ENCODE data around the gene ATP5F1D. TPM values are rescaled to one million over a fixed set of nuclear protein-coding genes. Genes with fewer than 3 reads are reported as not detected.

The ATP5F1D gene
- total and polyA plus RNA-seq, 2 of the 13 experiments (the other 11 are each of a cell fraction or from before 2014, with no cell fraction given): 39.4 to 78.7 TPM

DNA sequence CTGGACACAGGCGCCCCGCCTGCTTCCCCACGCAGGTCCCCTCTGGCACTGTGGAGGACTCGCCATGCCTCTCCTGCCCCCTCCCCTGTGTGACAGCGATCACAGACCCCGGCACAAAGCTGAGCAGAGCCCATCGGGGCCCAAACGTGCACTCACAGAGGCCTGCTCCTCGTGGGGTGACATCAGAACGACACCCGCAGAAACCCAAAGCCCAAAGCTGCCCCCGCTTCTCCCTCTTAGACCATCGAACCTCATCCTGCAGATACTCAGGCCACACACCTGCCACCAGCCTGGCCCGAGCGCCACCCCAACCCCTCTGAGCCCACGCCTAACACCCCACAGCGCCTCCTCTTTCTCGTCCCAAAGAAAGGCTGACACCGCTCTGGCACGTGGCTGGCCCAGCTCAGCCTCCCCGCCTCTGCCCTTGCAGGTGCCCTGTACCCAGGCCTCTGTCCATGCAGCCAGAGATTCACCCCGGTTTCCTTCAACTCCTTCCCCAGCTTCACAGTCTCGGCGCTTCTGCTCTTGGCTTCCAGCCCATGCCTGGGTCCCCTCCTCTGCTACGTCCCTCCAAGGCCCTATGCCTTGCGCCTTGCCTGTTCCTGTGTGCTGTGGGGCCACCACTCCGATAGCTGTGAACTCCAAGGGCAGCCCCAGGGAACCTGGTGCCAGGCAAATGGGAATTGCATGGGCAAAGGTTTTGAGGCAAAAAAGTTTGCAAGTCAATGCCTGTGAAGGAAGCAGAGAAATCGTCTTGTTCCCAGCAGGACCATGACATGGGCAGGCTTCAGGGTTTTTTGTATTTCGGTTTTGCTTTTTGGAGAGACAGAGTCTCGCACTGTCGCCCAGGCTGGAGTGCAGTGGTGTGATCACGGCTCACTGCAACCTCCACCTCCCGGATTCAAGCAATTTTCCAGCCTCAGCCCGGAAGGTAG, 2.9 kb upstream of the ATP5F1D start (continued):
- TF ChIP-seq, protein P1, sequence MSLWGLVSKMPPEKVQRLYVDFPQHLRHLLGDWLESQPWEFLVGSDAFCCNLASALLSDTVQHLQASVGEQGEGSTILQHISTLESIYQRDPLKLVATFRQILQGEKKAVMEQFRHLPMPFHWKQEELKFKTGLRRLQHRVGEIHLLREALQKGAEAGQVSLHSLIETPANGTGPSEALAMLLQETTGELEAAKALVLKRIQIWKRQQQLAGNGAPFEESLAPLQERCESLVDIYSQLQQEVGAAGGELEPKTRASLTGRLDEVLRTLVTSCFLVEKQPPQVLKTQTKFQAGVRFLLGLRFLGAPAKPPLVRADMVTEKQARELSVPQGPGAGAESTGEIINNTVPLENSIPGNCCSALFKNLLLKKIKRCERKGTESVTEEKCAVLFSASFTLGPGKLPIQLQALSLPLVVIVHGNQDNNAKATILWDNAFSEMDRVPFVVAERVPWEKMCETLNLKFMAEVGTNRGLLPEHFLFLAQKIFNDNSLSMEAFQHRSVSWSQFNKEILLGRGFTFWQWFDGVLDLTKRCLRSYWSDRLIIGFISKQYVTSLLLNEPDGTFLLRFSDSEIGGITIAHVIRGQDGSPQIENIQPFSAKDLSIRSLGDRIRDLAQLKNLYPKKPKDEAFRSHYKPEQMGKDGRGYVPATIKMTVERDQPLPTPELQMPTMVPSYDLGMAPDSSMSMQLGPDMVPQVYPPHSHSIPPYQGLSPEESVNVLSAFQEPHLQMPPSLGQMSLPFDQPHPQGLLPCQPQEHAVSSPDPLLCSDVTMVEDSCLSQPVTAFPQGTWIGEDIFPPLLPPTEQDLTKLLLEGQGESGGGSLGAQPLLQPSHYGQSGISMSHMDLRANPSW (CRISPR knock-in tag; IDR thresholded peaks at IDR 0.05; ENCODE audit: borderline replicate concordance): no peak
- TF ChIP-seq, protein P2, sequence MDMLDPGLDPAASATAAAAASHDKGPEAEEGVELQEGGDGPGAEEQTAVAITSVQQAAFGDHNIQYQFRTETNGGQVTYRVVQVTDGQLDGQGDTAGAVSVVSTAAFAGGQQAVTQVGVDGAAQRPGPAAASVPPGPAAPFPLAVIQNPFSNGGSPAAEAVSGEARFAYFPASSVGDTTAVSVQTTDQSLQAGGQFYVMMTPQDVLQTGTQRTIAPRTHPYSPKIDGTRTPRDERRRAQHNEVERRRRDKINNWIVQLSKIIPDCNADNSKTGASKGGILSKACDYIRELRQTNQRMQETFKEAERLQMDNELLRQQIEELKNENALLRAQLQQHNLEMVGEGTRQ (IDR thresholded peaks at IDR 0.05; ENCODE audit: low read depth, low read length): no peak
- TF ChIP-seq, protein P2 (CRISPR knock-in tag; IDR thresholded peaks at IDR 0.05; ENCODE audit: borderline replicate concordance): no peak
- 0 out of 2 replicates have a peak, but pooled peaks have one; percentile 25 for TF ChIP-seq ZMAT3 (CRISPR knock-in tag; conservative IDR thresholded peaks at IDR 0.05)
- TF ChIP-seq, protein P3, sequence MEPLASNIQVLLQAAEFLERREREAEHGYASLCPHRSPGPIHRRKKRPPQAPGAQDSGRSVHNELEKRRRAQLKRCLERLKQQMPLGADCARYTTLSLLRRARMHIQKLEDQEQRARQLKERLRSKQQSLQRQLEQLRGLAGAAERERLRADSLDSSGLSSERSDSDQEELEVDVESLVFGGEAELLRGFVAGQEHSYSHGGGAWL (CRISPR knock-in tag; IDR thresholded peaks at IDR 0.05): 0 out of 2 replicates have a peak, but pooled peaks have one; percentile 45
- TF ChIP-seq BRF2 (CRISPR knock-in tag; IDR thresholded peaks at IDR 0.05): no peak
- no peak for TF ChIP-seq ZNF768 (CRISPR knock-in tag; IDR thresholded peaks at IDR 0.05)
- TF ChIP-seq ZNF33B (CRISPR knock-in tag; IDR thresholded peaks at IDR 0.05): 0 out of 2 replicates have a peak, but pooled peaks have one; percentile 43
- TF ChIP-seq, protein P4, sequence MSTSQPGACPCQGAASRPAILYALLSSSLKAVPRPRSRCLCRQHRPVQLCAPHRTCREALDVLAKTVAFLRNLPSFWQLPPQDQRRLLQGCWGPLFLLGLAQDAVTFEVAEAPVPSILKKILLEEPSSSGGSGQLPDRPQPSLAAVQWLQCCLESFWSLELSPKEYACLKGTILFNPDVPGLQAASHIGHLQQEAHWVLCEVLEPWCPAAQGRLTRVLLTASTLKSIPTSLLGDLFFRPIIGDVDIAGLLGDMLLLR (CRISPR knock-in tag; IDR thresholded peaks at IDR 0.05): peak; percentile 52; the same call in 1 of the 2 replicates
- no peak for TF ChIP-seq MED13 (CRISPR knock-in tag; IDR thresholded peaks at IDR 0.05)
- TF ChIP-seq NRL (CRISPR knock-in tag; IDR thresholded peaks at IDR 0.05; ENCODE audit: borderline replicate concordance): peak; percentile 84
- peak; percentile 65; the same call in 1 of the 2 replicates for TF ChIP-seq ZBTB4 (CRISPR knock-in tag; IDR thresholded peaks at IDR 0.05; ENCODE audit: borderline replicate concordance)
- 0 out of 2 replicates have a peak, but pooled peaks have one; percentile 60 for TF ChIP-seq ZNF567 (CRISPR knock-in tag; IDR thresholded peaks at IDR 0.05; ENCODE audit: borderline replicate concordance)
- peak; percentile 89 for TF ChIP-seq HNRNPL (IDR thresholded peaks at IDR 0.05; ENCODE audit: low read depth, low read length)
- no peak for TF ChIP-seq ZNF614 (CRISPR knock-in tag; IDR thresholded peaks at IDR 0.05; ENCODE audit: borderline replicate concordance)
- TF ChIP-seq PRMT3 (CRISPR knock-in tag; IDR thresholded peaks at IDR 0.05; ENCODE audit: borderline replicate concordance, low read depth): no peak
- no peak for TF ChIP-seq HNRNPUL1 (IDR thresholded peaks at IDR 0.05; ENCODE audit: low read depth, low read length)

Measured in HepG2 (cell line).